CD14-positive monocyte (primary cell): ENCODE measurements around the gene SMCO3. TPM values are rescaled to one million over a fixed set of nuclear protein-coding genes. Genes with fewer than 3 reads are reported as not detected.

Experiments
- DNase-seq, 3 donors: peaks; one replicate each; pipeline ENCODE4 v3.0.0-alpha.2; 2011 to 2022
- H2AFZ ChIP-seq: 2 replicates; pipeline ENCODE4 v1.6.0; 2012; ENCODE audit warnings: mild to moderate bottlenecking, low read depth, low read length, inconsistent platforms; ENCODE audit not compliant: insufficient read depth, poor library complexity, severe bottlenecking
- H3K27ac ChIP-seq, 2 donors: 1 replicate in 1 of 2; 2 replicates in 1 of 2; pipeline ENCODE4 v1.5.1; 2012 to 2013; ENCODE audit warnings: low read length in 2 of 2, control low read depth in 1 of 2, inconsistent platforms in 1 of 2, low read depth in 1 of 2, mild to moderate bottlenecking in 1 of 2
- H3K27me3 ChIP-seq, 2 donors: one replicate each; pipeline versions ENCODE4 v1.6.0 to v1.6.1; 2011 to 2013; ENCODE audit warnings: low read length in 2 of 2; ENCODE audit not compliant: control insufficient read depth in 2 of 2, insufficient read depth in 2 of 2
- H3K36me3 ChIP-seq, 2 donors: replicated peaks in 1 of 2; 1 replicate in 1 of 2; 2 replicates in 1 of 2; pipeline versions ENCODE4 v1.5.1 to v1.6.1; 2012 to 2013; ENCODE audit warnings: low read length in 2 of 2, control low read depth in 1 of 2, inconsistent platforms in 1 of 2, mild to moderate bottlenecking in 1 of 2; ENCODE audit not compliant: insufficient read depth in 2 of 2, control insufficient read depth in 1 of 2
- H3K4me1 ChIP-seq, 2 donors: 1 replicate in 1 of 2; 2 replicates in 1 of 2; pipeline versions ENCODE4 v1.5.1 to v1.6.1; 2012 to 2013; ENCODE audit warnings: low read length in 2 of 2, control low read depth in 1 of 2, inconsistent platforms in 1 of 2, mild to moderate bottlenecking in 1 of 2, moderate library complexity in 1 of 2; ENCODE audit not compliant: insufficient read depth in 2 of 2, control insufficient read depth in 1 of 2
- H3K4me2 ChIP-seq: replicated peaks from 2 replicates; pipeline ENCODE3; 2012; ENCODE audit warnings: low read length, moderate library complexity, mild to moderate bottlenecking; ENCODE audit not compliant: poor library complexity, severe bottlenecking; ENCODE audit errors: extremely low read depth
- H3K4me3 ChIP-seq, 3 experiments: fragments of 200-600 bp in 1 of 3; sonication (generic) in 1 of 3; replicated peaks in 1 of 3; 1 replicate in 2 of 3; 2 replicates in 1 of 3; pipeline ENCODE4 v1.5.1; 2011 to 2013; ENCODE audit warnings: low read length in 3 of 3, mild to moderate bottlenecking in 3 of 3, control low read depth in 2 of 3, low read depth in 2 of 3, inconsistent platforms in 1 of 3, moderate library complexity in 1 of 3
- H3K79me2 ChIP-seq: 2 replicates; pipeline ENCODE4 v1.6.0; 2012; ENCODE audit warnings: mild to moderate bottlenecking, control low read depth, inconsistent platforms, low read length, moderate library complexity; ENCODE audit not compliant: insufficient read depth
- H3K9ac ChIP-seq: 2 replicates; pipeline ENCODE4 v1.6.0; 2017; ENCODE audit warnings: low read length, mild to moderate bottlenecking; ENCODE audit not compliant: insufficient read depth, poor library complexity, severe bottlenecking
- H3K9me3 ChIP-seq, 2 donors: replicated peaks in 1 of 2; 1 replicate in 1 of 2; 2 replicates in 1 of 2; pipeline versions ENCODE4 v1.5.1 to v1.6.1; 2012 to 2013; ENCODE audit warnings: low read length in 2 of 2, control low read depth in 1 of 2; ENCODE audit not compliant: control insufficient read depth in 1 of 2, insufficient read depth in 1 of 2
- H4K20me1 ChIP-seq: 2 replicates; pipeline ENCODE4 v1.6.0; 2012; ENCODE audit warnings: mild to moderate bottlenecking, low read length, control low read depth, moderate library complexity; ENCODE audit not compliant: insufficient read depth
- H3K27ac Mint-ChIP-seq, 7 donors: one replicate each; pipeline ENCODE4 v1.8.0; 2020; ENCODE audit warnings: mild to moderate bottlenecking in 7 of 7, mixed read lengths in 7 of 7, moderate library complexity in 6 of 7, inconsistent platforms in 2 of 7
- H3K27me3 Mint-ChIP-seq, 3 donors: one replicate each; pipeline ENCODE4 v1.8.0; 2021 to 2022; ENCODE audit warnings: low read depth in 3 of 3, mild to moderate bottlenecking in 3 of 3, mixed read lengths in 3 of 3, moderate library complexity in 3 of 3, inconsistent platforms in 1 of 3
- H3K36me3 Mint-ChIP-seq, 2 donors: one replicate each; pipeline ENCODE4 v1.8.0; 2020; ENCODE audit warnings: mixed read lengths in 2 of 2, inconsistent platforms in 1 of 2, mild to moderate bottlenecking in 1 of 2
- H3K4me1 Mint-ChIP-seq: one replicate; pipeline ENCODE4 v1.8.0; 2020; ENCODE audit warnings: mild to moderate bottlenecking, mixed read lengths
- H3K4me3 Mint-ChIP-seq, 2 donors: one replicate each; pipeline ENCODE4 v1.8.0; 2020; ENCODE audit warnings: mild to moderate bottlenecking in 2 of 2, mixed read lengths in 2 of 2, moderate library complexity in 1 of 2
- H3K9me3 Mint-ChIP-seq, 7 donors: one replicate each; pipeline ENCODE4 v1.8.0; 2020 to 2022; ENCODE audit warnings: mixed read lengths in 7 of 7, mild to moderate bottlenecking in 6 of 7, moderate library complexity in 6 of 7, inconsistent platforms in 2 of 7
- WGBS: methylation state at CpG from one replicate; pipeline ENCODE4 v1.1.5; 2013; ENCODE audit warnings: missing lambda C conversion rate; ENCODE audit not compliant: insufficient coverage; 5-methylcytosine and 5-hydroxymethylcytosine counted together
- intact Hi-C, 2 donors: fragments of 100-400 bp; cut with micrococcal nuclease; formaldehyde crosslinking; loops; one replicate each; pipeline versions ENCODE4 v1.15.0 to v1.15.1; 2023
- polyA plus RNA-seq, 3 donors: library from polyadenylated mRNA; depleted of rRNA in 1 of 3; unstranded in 2 of 3; stranded (reverse) in 1 of 3; fragments of 300-500 nt in 2 of 3; fragments of >200 nt in 1 of 3; fragmentation: Illumina TruSeq in 2 of 3; gene quantifications; 1 replicate in 2 of 3; 2 replicates in 1 of 3; pipeline ENCODE4 v1.2.3, GENCODE V29; 2012 to 2021
- TF ChIP-seq, protein P1 (sequence below): fragments of 200-600 bp; IDR thresholded peaks from one replicate; pipeline ENCODE4 v1.8.0; 2022; ENCODE audit warnings: antibody characterized with exemption, mild to moderate bottlenecking

Gene SMCO3
- polyA plus RNA-seq, 3 donors: 0.11 TPM; not detected in 2

DNA sequence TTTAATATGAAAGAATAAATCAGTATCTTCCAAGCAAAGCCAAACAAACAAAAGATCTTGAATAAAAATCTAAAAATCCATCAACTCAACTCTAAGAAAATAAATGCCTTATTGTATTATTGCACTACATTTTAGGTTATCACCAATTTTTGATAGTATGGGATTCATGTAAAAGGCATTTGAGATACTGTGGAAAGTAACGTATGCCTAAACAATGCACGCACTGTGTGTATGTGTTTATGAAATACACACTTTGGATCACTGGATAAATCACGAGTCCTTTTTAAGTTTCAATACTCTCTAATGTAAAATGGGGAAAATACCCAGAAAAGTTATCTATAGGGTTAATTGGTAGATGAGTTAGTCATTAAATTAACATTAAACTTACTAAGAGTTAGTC, 28.4 kb downstream of the SMCO3 start:
- Mint-ChIP-seq H3K9me3 (peaks cover 0 to 1% (median 0%) of the 10 kb centered on the region in 7 donors), H3K27me3 (no peaks in the 10 kb centered on the region), H3K4me1 (peaks cover 16% of the 10 kb centered on the region), H3K36me3 (peaks cover 46 to 62% of the 10 kb centered on the region in 2 donors), H3K4me3 (no peak overlapping the region), H3K27ac (no peak overlapping the region)
- Histone ChIP-seq H3K79me2 (no peaks in the 10 kb centered on the region), H3K36me3 (peaks cover 44 to 57% of the 10 kb centered on the region in 2 donors), H3K9ac (no peak overlapping the region), H2AFZ (no peak overlapping the region), H3K9me3 (no peaks in the 10 kb centered on the region), H4K20me1 (no peaks in the 10 kb centered on the region), H3K4me1 (peaks cover 7 to 13% of the 10 kb centered on the region in 2 donors), H3K27ac (no peak overlapping the region), H3K4me3 (no peak overlapping the region), H3K4me2 (no peak overlapping the region), H3K27me3 (no peaks in the 10 kb centered on the region)
- TF ChIP-seq, protein P1, sequence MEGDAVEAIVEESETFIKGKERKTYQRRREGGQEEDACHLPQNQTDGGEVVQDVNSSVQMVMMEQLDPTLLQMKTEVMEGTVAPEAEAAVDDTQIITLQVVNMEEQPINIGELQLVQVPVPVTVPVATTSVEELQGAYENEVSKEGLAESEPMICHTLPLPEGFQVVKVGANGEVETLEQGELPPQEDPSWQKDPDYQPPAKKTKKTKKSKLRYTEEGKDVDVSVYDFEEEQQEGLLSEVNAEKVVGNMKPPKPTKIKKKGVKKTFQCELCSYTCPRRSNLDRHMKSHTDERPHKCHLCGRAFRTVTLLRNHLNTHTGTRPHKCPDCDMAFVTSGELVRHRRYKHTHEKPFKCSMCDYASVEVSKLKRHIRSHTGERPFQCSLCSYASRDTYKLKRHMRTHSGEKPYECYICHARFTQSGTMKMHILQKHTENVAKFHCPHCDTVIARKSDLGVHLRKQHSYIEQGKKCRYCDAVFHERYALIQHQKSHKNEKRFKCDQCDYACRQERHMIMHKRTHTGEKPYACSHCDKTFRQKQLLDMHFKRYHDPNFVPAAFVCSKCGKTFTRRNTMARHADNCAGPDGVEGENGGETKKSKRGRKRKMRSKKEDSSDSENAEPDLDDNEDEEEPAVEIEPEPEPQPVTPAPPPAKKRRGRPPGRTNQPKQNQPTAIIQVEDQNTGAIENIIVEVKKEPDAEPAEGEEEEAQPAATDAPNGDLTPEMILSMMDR: no peak
- intact Hi-C loops: no loop called here
- no CpG with 5 or more reads among the region's 3 CpGs for WGBS
- DNase-seq: no peak

DNA sequence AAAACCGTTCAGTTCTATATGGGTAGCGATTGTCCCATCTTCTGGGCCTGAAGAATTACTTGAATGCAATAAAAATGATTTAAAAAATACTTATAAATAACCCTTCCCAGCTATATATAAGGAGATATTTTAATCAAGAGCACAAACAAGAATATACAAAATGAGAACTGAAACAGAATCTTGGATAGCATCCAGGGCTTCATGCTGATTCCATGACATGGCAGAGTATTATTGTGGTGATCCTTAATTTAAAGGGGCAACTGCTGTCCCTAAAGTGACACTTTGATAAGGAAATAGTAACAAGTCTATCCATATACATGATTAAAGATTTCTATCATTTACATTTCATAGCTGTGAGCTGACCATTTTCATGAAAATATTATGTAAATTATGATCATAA, 29.5 kb downstream of the SMCO3 start:
- intact Hi-C loops: no loop called here

More for the DNA sequence above, 29.5 kb downstream of the SMCO3 start:
- Histone ChIP-seq H3K4me3 (no peak overlapping the region), H3K9ac (no peak overlapping the region), H3K27me3 (no peaks in the 10 kb centered on the region), H4K20me1 (no peaks in the 10 kb centered on the region), H3K4me1 (peaks cover 10 to 17% of the 10 kb centered on the region in 2 donors), H3K27ac (peak overlapping the region in 1 of 2 donors; percentile 64), H3K79me2 (no peaks in the 10 kb centered on the region), H3K36me3 (peaks cover 33 to 46% of the 10 kb centered on the region in 2 donors), H3K9me3 (no peaks in the 10 kb centered on the region), H2AFZ (no peak overlapping the region), H3K4me2 (no peak overlapping the region)
- TF ChIP-seq, protein P1: no peak
- DNase-seq: no peak
- Mint-ChIP-seq H3K27me3 (no peaks in the 10 kb centered on the region), H3K4me1 (peaks cover 18% of the 10 kb centered on the region), H3K4me3 (no peak overlapping the region), H3K36me3 (peaks cover 35 to 51% of the 10 kb centered on the region in 2 donors), H3K9me3 (peaks cover 0 to 2% (median 0%) of the 10 kb centered on the region in 7 donors), H3K27ac (peak overlapping the region in 3 of 7 donors; percentile 23 to 32 (median 29))
- no CpG with 5 or more reads among the region's 2 CpGs for WGBS
